IMR-90 (cell line): ENCODE data around the gene STOML1. TPM values are rescaled to one million over a fixed set of nuclear protein-coding genes. Genes with fewer than 3 reads are reported as not detected.

Experiments
- ATAC-seq: fragments of 200-7000 bp; cut with Tn5 transposase; 2 replicates; pipeline ENCODE4 v1.9.1; 2020; ENCODE audit warnings: low read depth, mild to moderate bottlenecking, moderate library complexity
- BruUV-seq: library from RNA; stranded (reverse); fragments of 400-500 nt; replicated peaks from 2 replicates; lab custom pipeline; 2021; lab: Mats Ljungman, UMichigan
- CTCF ChIA-PET: fragments of 300-600 bp; formaldehyde crosslinking; extraction: SDS; loops from one replicate; lab custom pipeline; 2021; ENCODE audit warnings: antibody characterized with exemption; lab: Yijun Ruan, JAX
- POLR2A ChIA-PET: fragments of 300-600 bp; sonication (Branson Sonifier 250); formaldehyde crosslinking; loops from one replicate; lab custom pipeline; 2022; ENCODE audit warnings: antibody characterized with exemption; ENCODE audit not compliant: unreplicated experiment; lab: Charles Lee
- DNase-seq: peaks from one replicate; pipeline ENCODE4 v3.0.0; 2013
- H2AFZ ChIP-seq: replicated peaks from 2 replicates; pipeline ENCODE3; 2013; ENCODE audit warnings: low read length, mild to moderate bottlenecking; ENCODE audit not compliant: poor library complexity
- H2AK5ac ChIP-seq: 2 replicates; pipeline ENCODE4 v1.6.1; 2013; ENCODE audit warnings: low read depth, low read length, inconsistent platforms
- H2AK9ac ChIP-seq: replicated peaks from 2 replicates; pipeline ENCODE3; 2013; ENCODE audit warnings: mild to moderate bottlenecking, low read depth, low read length, moderate library complexity; ENCODE audit not compliant: poor library complexity
- H2BK120ac ChIP-seq: 2 replicates; pipeline ENCODE4 v1.6.1; 2013; ENCODE audit warnings: low read depth, low read length, inconsistent platforms
- H2BK15ac ChIP-seq: 3 replicates; pipeline ENCODE4 v1.6.1; 2013; ENCODE audit warnings: low read depth, low read length, inconsistent platforms
- H2BK20ac ChIP-seq: 2 replicates; pipeline ENCODE4 v1.6.1; 2013; ENCODE audit warnings: low read depth, mild to moderate bottlenecking, inconsistent platforms, low read length, moderate library complexity
- H2BK5ac ChIP-seq: 2 replicates; pipeline ENCODE4 v1.6.1; 2013; ENCODE audit warnings: mild to moderate bottlenecking, low read depth, low read length, inconsistent platforms; ENCODE audit not compliant: poor library complexity, severe bottlenecking
- H3K14ac ChIP-seq: replicated peaks from 2 replicates; pipeline ENCODE4 v1.6.1; 2013; ENCODE audit warnings: low read depth, low read length, inconsistent platforms
- H3K18ac ChIP-seq: 2 replicates; pipeline ENCODE4 v1.6.1; 2013; ENCODE audit warnings: low read depth, low read length, control low read depth
- H3K23ac ChIP-seq: 2 replicates; pipeline ENCODE4 v1.6.1; 2013; ENCODE audit warnings: low read depth, low read length, inconsistent platforms
- H3K27ac ChIP-seq: 2 replicates; pipeline ENCODE4 v1.5.1; 2013; ENCODE audit warnings: mild to moderate bottlenecking, control low read depth, low read length; ENCODE audit not compliant: insufficient read depth
- H3K27me3 ChIP-seq: 2 replicates; pipeline ENCODE4 v1.6.1; 2013; ENCODE audit warnings: low read length; ENCODE audit not compliant: control insufficient read depth, insufficient read depth
- H3K36me3 ChIP-seq: 2 replicates; pipeline ENCODE4 v1.6.1; 2013; ENCODE audit warnings: low read length, mixed read lengths; ENCODE audit not compliant: control insufficient read depth, insufficient read depth
- H3K4ac ChIP-seq: 2 replicates; pipeline ENCODE4 v1.6.1; 2013; ENCODE audit warnings: low read depth, low read length, inconsistent platforms
- H3K4me1 ChIP-seq: 2 replicates; pipeline ENCODE4 v1.6.1; 2013; ENCODE audit warnings: low read length, mixed read lengths; ENCODE audit not compliant: control insufficient read depth, insufficient read depth
- H3K4me2 ChIP-seq: 2 replicates; pipeline ENCODE4 v1.6.1; 2013; ENCODE audit warnings: low read depth, mild to moderate bottlenecking, control low read depth, low read length, moderate library complexity
- H3K4me3 ChIP-seq: 2 replicates; pipeline ENCODE4 v1.5.1; 2013; ENCODE audit warnings: low read depth, mild to moderate bottlenecking, control low read depth, low read length, moderate library complexity; ENCODE audit not compliant: insufficient read depth
- H3K56ac ChIP-seq: 2 replicates; pipeline ENCODE4 v1.6.1; 2013; ENCODE audit warnings: low read length, inconsistent platforms; ENCODE audit not compliant: insufficient read depth; ENCODE audit errors: extremely low read depth
- H3K79me1 ChIP-seq, 2 experiments: 2 replicates each; pipeline ENCODE4 v1.6.1; 2013; ENCODE audit warnings: low read length in 2 of 2, inconsistent platforms in 1 of 2, low read depth in 1 of 2
- H3K9ac ChIP-seq: 2 replicates; pipeline ENCODE4 v1.6.1; 2013; ENCODE audit warnings: low read depth, low read length, control low read depth
- H3K9me1 ChIP-seq: 2 replicates; pipeline ENCODE4 v1.6.1; 2013; ENCODE audit warnings: low read length, inconsistent platforms; ENCODE audit not compliant: insufficient read depth
- H3K9me3 ChIP-seq: 2 replicates; pipeline ENCODE4 v1.6.1; 2013; ENCODE audit warnings: low read length; ENCODE audit not compliant: control insufficient read depth, insufficient read depth
- H4K20me1 ChIP-seq: 2 replicates; pipeline ENCODE4 v1.6.1; 2013; ENCODE audit warnings: low read length, inconsistent platforms; ENCODE audit not compliant: insufficient read depth
- H4K5ac ChIP-seq: 2 replicates; pipeline ENCODE4 v1.6.1; 2013; ENCODE audit warnings: mild to moderate bottlenecking, low read depth, low read length, control low read depth
- H4K8ac ChIP-seq, 2 experiments: 2 replicates each; pipeline ENCODE4 v1.6.1; 2013; ENCODE audit warnings: low read depth in 2 of 2, low read length in 2 of 2, control low read depth in 1 of 2, inconsistent platforms in 1 of 2
- H4K91ac ChIP-seq: 2 replicates; pipeline ENCODE4 v1.6.1; 2013; ENCODE audit warnings: low read depth, low read length, inconsistent platforms; ENCODE audit not compliant: insufficient read depth
- BHLHE40 ChIP-seq: fragments of 150-350 bp; IDR thresholded peaks from 2 replicates; pipeline ENCODE4 v1.6.1; 2016; ENCODE audit warnings: mild to moderate bottlenecking, low read depth, low read length
- CHD1 ChIP-seq: IDR thresholded peaks from 2 replicates; pipeline ENCODE4 v1.6.1; 2012; ENCODE audit warnings: low read depth, low read length, improper control_type of control experiment
- CTCF ChIP-seq: conservative IDR thresholded peaks from 2 replicates; pipeline ENCODE4 v1.5.1; 2012; ENCODE audit warnings: mild to moderate bottlenecking, low read depth, low read length, improper control_type of control experiment
- FOS ChIP-seq: fragments of 150-350 bp; IDR thresholded peaks from 2 replicates; pipeline ENCODE4 v1.6.1; 2016; ENCODE audit warnings: low read depth, low read length
- MXI1 ChIP-seq: IDR thresholded peaks from 2 replicates; pipeline ENCODE4 v1.6.1; 2012; ENCODE audit warnings: low read depth, mild to moderate bottlenecking, low read length, moderate library complexity, borderline replicate concordance
- POLR2A ChIP-seq: IDR thresholded peaks from 2 replicates; pipeline ENCODE4 v1.6.1; 2012; ENCODE audit warnings: mild to moderate bottlenecking, low read depth, low read length
- RAD21 ChIP-seq: IDR thresholded peaks from 2 replicates; pipeline ENCODE4 v1.6.1; 2012; ENCODE audit warnings: low read length, improper control_type of control experiment
- RCOR1 ChIP-seq: IDR thresholded peaks from 2 replicates; pipeline ENCODE4 v1.6.1; 2012; ENCODE audit warnings: mild to moderate bottlenecking, low read length, improper control_type of control experiment; ENCODE audit not compliant: insufficient replicate concordance
- WGBS, 2 experiments: methylation state at CpG; one replicate each; pipeline versions ENCODE4 v1.1.5 to v1.1.7; 2013; ENCODE audit warnings: missing lambda C conversion rate in 2 of 2; ENCODE audit not compliant: insufficient read length in 1 of 2; ENCODE audit errors: extremely low coverage in 2 of 2; 5-methylcytosine and 5-hydroxymethylcytosine counted together
- dilution Hi-C: fragments of 300-500 bp; cut with HindIII; formaldehyde crosslinking; loops from one replicate; pipeline ENCODE4 v1.14.3; 2018; ENCODE audit warnings: low sequenced_read_pairs; ENCODE audit not compliant: unreplicated experiment
- in situ Hi-C: fragments of 300-500 bp; cut with MboI; formaldehyde crosslinking; loops from 3 replicates; pipeline ENCODE4 v1.14.3; 2019; ENCODE audit warnings: low sequenced_read_pairs, inconsistent platforms, mixed read lengths
- intact Hi-C: fragments of 100-400 bp; cut with micrococcal nuclease; formaldehyde crosslinking; loops from 2 replicates; pipeline ENCODE4 v1.10.0; 2022
- polyA plus RNA-seq, 3 experiments: library from polyadenylated mRNA; depleted of rRNA; stranded (reverse); fragments of >200 nt; gene quantifications; 2 replicates each; pipeline ENCODE4 v1.2.3, GENCODE V29; 2012; ENCODE audit warnings: low replicate concordance in 1 of 3
- total RNA-seq: library from RNA; depleted of rRNA; stranded (reverse); fragments of >200 nt; gene quantifications from 2 replicates; pipeline ENCODE4 v1.2.3, GENCODE V29; 2012

STOML1 gene
- total and polyA plus RNA-seq, 2 of the 4 experiments (the other 2 are of a cell fraction): 11.8 to 21.2 TPM

- intact Hi-C loops (loop anchor here (5.0 kb wide), 1 partner anchor 32 kb away; the partner anchor contains the start of genes PML and STOML1), dilution Hi-C loops (no loop called here), in situ Hi-C loops (no loop called here)
- no peak for ATAC-seq
- Histone ChIP-seq H2AK9ac (no peak overlapping the region), H2BK20ac (peak overlapping the region; percentile 50; the same call in 1 of the 2 replicates), H4K20me1 (peaks cover 22% of the 10 kb centered on the region; the same call in 1 of the 2 replicates), H3K4ac (peak overlapping the region; percentile 66; the same call in 1 of the 2 replicates), H2AK5ac (peak overlapping the region; percentile 74), H3K27me3 (no peaks in the 10 kb centered on the region), H4K5ac (0 out of 2 replicates have a peak overlapping the region, but pooled peaks have one; percentile 15), H2AFZ (no peak overlapping the region), H3K79me1 (peaks cover 23 to 66% of the 10 kb centered on the region in 2 experiments), H3K9me1 (peaks cover 26% of the 10 kb centered on the region), H3K4me2 (no peak overlapping the region), H3K14ac (peak overlapping the region; percentile 73), H3K56ac (no peak overlapping the region), H4K91ac (no peak overlapping the region), H3K18ac (no peak overlapping the region), H3K9me3 (no peaks in the 10 kb centered on the region), H2BK5ac (peak overlapping the region; percentile 56), H4K8ac (no peak overlapping the region; a peak in 2 of 4 replicates), H3K27ac (peak overlapping the region; percentile 25; the same call in 1 of the 2 replicates), H3K4me1 (peaks cover 14% of the 10 kb centered on the region), H2BK120ac (peak overlapping the region; percentile 53; the same call in 1 of the 2 replicates), H3K9ac (no peak overlapping the region), H3K23ac (no peak overlapping the region), H2BK15ac (no peak overlapping the region), H3K4me3 (no peak overlapping the region), H3K36me3 (peaks cover 37% of the 10 kb centered on the region)
- ChIA-PET CTCF (interaction anchor here (0.9 kb wide), 1 partner anchor 10 kb away, joined by 3 read pairs; no protein-coding TSS in a partner anchor), POLR2A (no interaction called here)
- no peak for DNase-seq
- 100% methylated on average over 2 of the region's 2 CpGs; no CpG with 5 or more reads in 1 of the 2 experiments for WGBS, 2 experiments
- TF ChIP-seq FOS (no peak), CTCF (no peak), BHLHE40 (no peak), RAD21 (no peak), RCOR1 (no peak), CHD1 (no peak), POLR2A (no peak), MXI1 (no peak)
- BruUV-seq: no TSS peak
Observed at GRCh38 chr15:74024687-74025086, 32.6 kb upstream of the STOML1 start.
